HepG2 (cell line): ENCODE measurements around the gene SMCO4. TPM values are rescaled to one million over a fixed set of nuclear protein-coding genes. Genes with fewer than 3 reads are reported as not detected.
A peak's percentile ranks its signal among the peaks of the same experiment; 100 is the strongest.

Experiments
- AFF4 ChIP-seq: sonication (generic); formaldehyde crosslinking; IDR thresholded peaks from 2 replicates; pipeline ENCODE4 v1.4.0; 2020; ENCODE audit warnings: missing genetic modification reagents
- ARNT ChIP-seq: fragments of 450-650 bp; IDR thresholded peaks from 2 replicates; pipeline ENCODE4 v1.6.1; 2017
- CEBPZ ChIP-seq: IDR thresholded peaks from 2 replicates; pipeline ENCODE4 v1.6.1; 2012; ENCODE audit warnings: low read length, improper control_type of control experiment
- DNMT3B ChIP-seq: conservative IDR thresholded peaks from 2 replicates; pipeline ENCODE4 v1.6.1; 2016; ENCODE audit warnings: missing biosample characterization, control low read depth
- FOXA3 ChIP-seq: IDR thresholded peaks from 2 replicates; pipeline ENCODE4 v1.6.1; 2016; ENCODE audit warnings: missing genetic modification reagents, missing compliant biosample characterization
- FOXP1 ChIP-seq, 2 experiments: fragments of 450-650 bp in 1 of 2; IDR thresholded peaks; 2 replicates each; pipeline ENCODE4 v1.6.1; 2017 to 2018; ENCODE audit warnings: antibody characterized with exemption in 1 of 2
- KDM4B ChIP-seq: sonication (generic); formaldehyde crosslinking; IDR thresholded peaks from 2 replicates; pipeline ENCODE4 v1.4.0; 2020; ENCODE audit warnings: missing genetic modification reagents
- MAF1 ChIP-seq: sonication (generic); formaldehyde crosslinking; IDR thresholded peaks from 2 replicates; pipeline ENCODE4 v1.5.0; 2020; ENCODE audit warnings: missing genetic modification reagents, borderline replicate concordance
- NR2F6 ChIP-seq, 2 experiments: IDR thresholded peaks; 2 replicates each; pipeline ENCODE4 v1.6.1; 2016; ENCODE audit warnings: antibody characterized with exemption in 1 of 2, mild to moderate bottlenecking in 1 of 2
- PHF20 ChIP-seq: sonication (generic); formaldehyde crosslinking; IDR thresholded peaks from 2 replicates; pipeline ENCODE4 v1.5.0; 2020; ENCODE audit warnings: mild to moderate bottlenecking, missing genetic modification reagents
- RCOR2 ChIP-seq: IDR thresholded peaks from 2 replicates; pipeline ENCODE4 v1.6.1; 2016; ENCODE audit warnings: missing biosample characterization, missing genetic modification reagents
- RFXANK ChIP-seq: IDR thresholded peaks from 2 replicates; pipeline ENCODE4 v1.6.1; 2016
- SNAPC4 ChIP-seq: sonication (generic); formaldehyde crosslinking; IDR thresholded peaks from 2 replicates; pipeline ENCODE4 v1.4.0; 2020; ENCODE audit warnings: mild to moderate bottlenecking, missing genetic modification reagents
- UBTF ChIP-seq: sonication (generic); formaldehyde crosslinking; IDR thresholded peaks from 2 replicates; pipeline ENCODE4 v1.4.0; 2020; ENCODE audit warnings: mild to moderate bottlenecking, missing genetic modification reagents
- ZNF317 ChIP-seq: sonication (generic); formaldehyde crosslinking; IDR thresholded peaks from 2 replicates; pipeline ENCODE4 v1.5.0; 2020; ENCODE audit warnings: mild to moderate bottlenecking, missing genetic modification reagents
- polyA plus RNA-seq, 8 experiments: library from polyadenylated mRNA; depleted of rRNA in 3 of 8; stranded (reverse) in 7 of 8; unstranded in 1 of 8; fragments of >200 nt; fragmentation: Illumina TruSeq in 4 of 8; extraction: Trizol in 4 of 8; gene quantifications; 2 replicates each; pipeline versions ENCODE4 v1.2.1 to v1.2.3, GENCODE V29; 2011 to 2016; ENCODE audit warnings: low read depth in 4 of 8, missing spikeins in 1 of 8, mixed read lengths in 1 of 8; ENCODE audit not compliant: insufficient read depth in 1 of 8
- total RNA-seq, 5 experiments: library from RNA; depleted of rRNA; stranded (reverse); fragments of >200 nt; fragmentation: Illumina TruSeq; extraction: Trizol; gene quantifications; 2 replicates each; pipeline ENCODE4 v1.2.3, GENCODE V29; 2016; ENCODE audit warnings: low read depth in 1 of 5

SMCO4 gene
- total and polyA plus RNA-seq, 2 of the 13 experiments (the other 11 are each of a cell fraction or from before 2014, with no cell fraction given) = 10.6 to 28.5 TPM

- no peak for TF ChIP-seq FOXP1 (IDR thresholded peaks at IDR 0.05)
- 0 out of 2 replicates have a peak, but pooled peaks have one; percentile 9 for TF ChIP-seq FOXP1 (CRISPR knock-in tag; IDR thresholded peaks at IDR 0.05)
- TF ChIP-seq MAF1 = no peak
- no peak for TF ChIP-seq RCOR2 (CRISPR knock-in tag)
- TF ChIP-seq CEBPZ = no peak
- peak; percentile 17; the same call in 1 of the 2 replicates for TF ChIP-seq FOXA3
- no peak for TF ChIP-seq KDM4B (CRISPR knock-in tag)
- peak; percentile 25; the same call in 1 of the 2 replicates for TF ChIP-seq NR2F6 (IDR thresholded peaks at IDR 0.05)
- no peak; the same call in 1 of the 2 replicates for TF ChIP-seq NR2F6 (CRISPR knock-in tag; IDR thresholded peaks at IDR 0.05)
- TF ChIP-seq PHF20 = no peak
- TF ChIP-seq UBTF (CRISPR knock-in tag) = no peak
- no peak for TF ChIP-seq SNAPC4 (CRISPR knock-in tag)
- no peak for TF ChIP-seq ZNF317
- TF ChIP-seq RFXANK (CRISPR knock-in tag) = no peak
- no peak for TF ChIP-seq AFF4 (CRISPR knock-in tag)
- no peak for TF ChIP-seq ARNT
- TF ChIP-seq DNMT3B (CRISPR knock-in tag) = no peak
These were observed 13.3 kb downstream of the SMCO4 start (continued) for GRCh38 chr11:93529707-93530467.
